ENCODE measurements around the gene OR4D9.
"Not testable (repeated sequence)": the region's sequence is repeated elsewhere in the genome, so short reads cannot be mapped to it uniquely, and the experiment has no call there.

Gene OR4D9

GRCh38 chr11:59510941-59511589, at the start of gene OR4D9:
OR4D9 (plus strand) TSS chr11:59511539; CDS start chr11:59514913, 3,374 bp downstream.
- H3K9ac ChIP-seq (ENCODE audit: low read length): no peak within 1 kb of the TSS
- H3K4me3 ChIP-seq (ENCODE audit: low read depth, low read length): no peak within 1 kb of the TSS
- no peaks in the 10 kb centered on the region for H3K27me3 ChIP-seq (ENCODE audit: control insufficient read depth, insufficient read depth, low read length)
- H3K36me3 ChIP-seq (ENCODE audit: control insufficient read depth, insufficient read depth, low read length): no peaks in the 10 kb centered on the region
- H3K9me3 ChIP-seq (ENCODE audit: control insufficient read depth, insufficient read depth, low read depth, low read length): no peaks in the 10 kb centered on the region
- no peak within 1 kb of the TSS for H3K27ac ChIP-seq (ENCODE audit: low read depth, low read length)
- H3K4me1 ChIP-seq (ENCODE audit: control insufficient read depth, insufficient read depth, low read length): no peaks in the 10 kb centered on the region

- no peak overlapping the region for H3K27ac ChIP-seq (ENCODE audit: low read depth, low read length)
- H3K4me1 ChIP-seq (ENCODE audit: control insufficient read depth, insufficient read depth, low read length): no peaks in the 10 kb centered on the region
- no peaks in the 10 kb centered on the region for H3K9me3 ChIP-seq (ENCODE audit: control insufficient read depth, insufficient read depth, low read depth, low read length)
- H3K9ac ChIP-seq (ENCODE audit: low read length): no peak overlapping the region
- H3K4me3 ChIP-seq (ENCODE audit: low read depth, low read length): no peak overlapping the region
- H3K36me3 ChIP-seq (ENCODE audit: control insufficient read depth, insufficient read depth, low read length): no peaks in the 10 kb centered on the region
- no peaks in the 10 kb centered on the region for H3K27me3 ChIP-seq (ENCODE audit: control insufficient read depth, insufficient read depth, low read length)
Measured at GRCh38 chr11:59463190-59463641, 48.1 kb upstream of the OR4D9 start.

GRCh38 chr11:59473015-59473414, 38.3 kb upstream of the OR4D9 start, which contains the start of gene OR4D10:
OR4D10 (plus strand) TSS chr11:59473315; CDS start chr11:59477430, 4,115 bp downstream.
- no peak within 1 kb of the TSS for H3K9ac ChIP-seq (ENCODE audit: low read length)
- no peaks in the 10 kb centered on the region for H3K36me3 ChIP-seq (ENCODE audit: control insufficient read depth, insufficient read depth, low read length)
- no peak within 1 kb of the TSS for H3K27ac ChIP-seq (ENCODE audit: low read depth, low read length)
- H3K9me3 ChIP-seq (ENCODE audit: control insufficient read depth, insufficient read depth, low read depth, low read length): no peaks in the 10 kb centered on the region
- no peaks in the 10 kb centered on the region for H3K4me1 ChIP-seq (ENCODE audit: control insufficient read depth, insufficient read depth, low read length)
- H3K27me3 ChIP-seq (ENCODE audit: control insufficient read depth, insufficient read depth, low read length): no peaks in the 10 kb centered on the region
- no peak within 1 kb of the TSS for H3K4me3 ChIP-seq (ENCODE audit: low read depth, low read length)

GRCh38 chr11:59475176-59475575, 36.2 kb upstream of the OR4D9 start:
- H3K4me1 ChIP-seq (ENCODE audit: control insufficient read depth, insufficient read depth, low read length): no peaks in the 10 kb centered on the region
- no peak overlapping the region for H3K27ac ChIP-seq (ENCODE audit: low read depth, low read length)
- no peaks in the 10 kb centered on the region for H3K36me3 ChIP-seq (ENCODE audit: control insufficient read depth, insufficient read depth, low read length)
- no peak overlapping the region for H3K9ac ChIP-seq (ENCODE audit: low read length)
- H3K27me3 ChIP-seq (ENCODE audit: control insufficient read depth, insufficient read depth, low read length): no peaks in the 10 kb centered on the region
- no peak overlapping the region for H3K4me3 ChIP-seq (ENCODE audit: low read depth, low read length)
- H3K9me3 ChIP-seq (ENCODE audit: control insufficient read depth, insufficient read depth, low read depth, low read length): no peaks in the 10 kb centered on the region

- Histone ChIP-seq H3K27ac (ENCODE audit: low read depth, low read length) (no peak overlapping the region), H3K9me3 (ENCODE audit: control insufficient read depth, insufficient read depth, low read depth, low read length) (no peaks in the 10 kb centered on the region), H3K9ac (ENCODE audit: low read length) (no peak overlapping the region), H3K4me3 (ENCODE audit: low read depth, low read length) (no peak overlapping the region), H3K4me1 (ENCODE audit: control insufficient read depth, insufficient read depth, low read length) (no peaks in the 10 kb centered on the region), H3K36me3 (ENCODE audit: control insufficient read depth, insufficient read depth, low read length) (no peaks in the 10 kb centered on the region), H3K27me3 (ENCODE audit: control insufficient read depth, insufficient read depth, low read length) (no peaks in the 10 kb centered on the region)
Measured at GRCh38 chr11:59479906-59480305, 31.4 kb upstream of the OR4D9 start.

GRCh38 chr11:59480359-59480758, 31.0 kb upstream of the OR4D9 start:
- H3K27me3 ChIP-seq (ENCODE audit: control insufficient read depth, insufficient read depth, low read length): no peaks in the 10 kb centered on the region
- no peak overlapping the region for H3K4me3 ChIP-seq (ENCODE audit: low read depth, low read length)
- no peak overlapping the region for H3K9ac ChIP-seq (ENCODE audit: low read length)
- no peak overlapping the region for H3K27ac ChIP-seq (ENCODE audit: low read depth, low read length)
- no peaks in the 10 kb centered on the region for H3K9me3 ChIP-seq (ENCODE audit: control insufficient read depth, insufficient read depth, low read depth, low read length)
- no peaks in the 10 kb centered on the region for H3K36me3 ChIP-seq (ENCODE audit: control insufficient read depth, insufficient read depth, low read length)
- no peaks in the 10 kb centered on the region for H3K4me1 ChIP-seq (ENCODE audit: control insufficient read depth, insufficient read depth, low read length)

GRCh38 chr11:59501931-59502330, 9.4 kb upstream of the OR4D9 start:
- Histone ChIP-seq H3K36me3 (ENCODE audit: control insufficient read depth, insufficient read depth, low read length) (no peaks in the 10 kb centered on the region), H3K9ac (ENCODE audit: low read length) (no peak overlapping the region), H3K27me3 (ENCODE audit: control insufficient read depth, insufficient read depth, low read length) (no peaks in the 10 kb centered on the region), H3K4me3 (ENCODE audit: low read depth, low read length) (no peak overlapping the region), H3K4me1 (ENCODE audit: control insufficient read depth, insufficient read depth, low read length) (no peaks in the 10 kb centered on the region), H3K9me3 (ENCODE audit: control insufficient read depth, insufficient read depth, low read depth, low read length) (no peaks in the 10 kb centered on the region), H3K27ac (ENCODE audit: low read depth, low read length) (no peak overlapping the region)

GRCh38 chr11:59503276-59503675, 8.1 kb upstream of the OR4D9 start, which contains the start of gene OR4D11:
OR4D11 (plus strand) TSS chr11:59503576; CDS start chr11:59503576, 0 bp downstream.
- Histone ChIP-seq H3K9ac (ENCODE audit: low read length) (no peak within 1 kb of the TSS), H3K27ac (ENCODE audit: low read depth, low read length) (no peak within 1 kb of the TSS), H3K36me3 (ENCODE audit: control insufficient read depth, insufficient read depth, low read length) (no peaks in the 10 kb centered on the region), H3K4me1 (ENCODE audit: control insufficient read depth, insufficient read depth, low read length) (no peaks in the 10 kb centered on the region), H3K27me3 (ENCODE audit: control insufficient read depth, insufficient read depth, low read length) (no peaks in the 10 kb centered on the region), H3K9me3 (ENCODE audit: control insufficient read depth, insufficient read depth, low read depth, low read length) (no peaks in the 10 kb centered on the region), H3K4me3 (ENCODE audit: low read depth, low read length) (no peak within 1 kb of the TSS)

- Histone ChIP-seq H3K9ac (ENCODE audit: low read length) (no peak overlapping the region), H3K9me3 (ENCODE audit: control insufficient read depth, insufficient read depth, low read depth, low read length) (no peaks in the 10 kb centered on the region), H3K27ac (ENCODE audit: low read depth, low read length) (no peak overlapping the region), H3K4me1 (ENCODE audit: control insufficient read depth, insufficient read depth, low read length) (no peaks in the 10 kb centered on the region), H3K36me3 (ENCODE audit: control insufficient read depth, insufficient read depth, low read length) (no peaks in the 10 kb centered on the region), H3K4me3 (ENCODE audit: low read depth, low read length) (no peak overlapping the region), H3K27me3 (ENCODE audit: control insufficient read depth, insufficient read depth, low read length) (no peaks in the 10 kb centered on the region)
Measured at GRCh38 chr11:59511675-59512074, 336 bp downstream of the OR4D9 start.

GRCh38 chr11:59520139-59520538, 8.8 kb downstream of the OR4D9 start:
- H3K27me3 ChIP-seq (ENCODE audit: control insufficient read depth, insufficient read depth, low read length); H3K27ac ChIP-seq (ENCODE audit: low read depth, low read length); H3K4me3 ChIP-seq (ENCODE audit: low read depth, low read length); H3K9ac ChIP-seq (ENCODE audit: low read length); H3K36me3 ChIP-seq (ENCODE audit: control insufficient read depth, insufficient read depth, low read length); H3K4me1 ChIP-seq (ENCODE audit: control insufficient read depth, insufficient read depth, low read length); H3K9me3 ChIP-seq (ENCODE audit: control insufficient read depth, insufficient read depth, low read depth, low read length): not testable (repeated sequence)

- no peak overlapping the region for H3K4me3 ChIP-seq (ENCODE audit: low read depth, low read length)
- H3K9me3 ChIP-seq (ENCODE audit: control insufficient read depth, insufficient read depth, low read depth, low read length): no peaks in the 10 kb centered on the region
- no peaks in the 10 kb centered on the region for H3K27me3 ChIP-seq (ENCODE audit: control insufficient read depth, insufficient read depth, low read length)
- no peak overlapping the region for H3K9ac ChIP-seq (ENCODE audit: low read length)
- no peak overlapping the region for H3K27ac ChIP-seq (ENCODE audit: low read depth, low read length)
- no peaks in the 10 kb centered on the region for H3K36me3 ChIP-seq (ENCODE audit: control insufficient read depth, insufficient read depth, low read length)
- no peaks in the 10 kb centered on the region for H3K4me1 ChIP-seq (ENCODE audit: control insufficient read depth, insufficient read depth, low read length)
Measured at GRCh38 chr11:59520741-59521140, 9.4 kb downstream of the OR4D9 start.
